H1 (cell line): Measurements from ENCODE around the gene ITPKA. TPM values are rescaled to one million over a fixed set of nuclear protein-coding genes. Genes with fewer than 3 reads are reported as not detected.

Source experiments
- CTCF ChIA-PET: fragments of 300-600 bp; sonication (Branson Sonifier 250); formaldehyde crosslinking; loops from one replicate; lab custom pipeline; 2021; ENCODE audit not compliant: partially characterized antibody; lab: Charles Lee
- POLR2A ChIA-PET: fragments of 300-600 bp; sonication (Branson Sonifier 250); formaldehyde crosslinking; loops from one replicate; lab custom pipeline; 2021; ENCODE audit warnings: inconsistent platforms; ENCODE audit not compliant: partially characterized antibody; lab: Charles Lee
- DNase-seq, 2 experiments: peaks; one replicate each; pipeline versions ENCODE4 v3.0.0 to v3.0.0-alpha.2; 2010 to 2022; ENCODE audit warnings: low spot score in 2 of 2, low read depth in 1 of 2, mixed read lengths in 1 of 2
- FAIRE-seq: peaks from 2 replicates; lab custom pipeline; 2011; peaks lifted over from hg19 to GRCh38; lab: Jason Lieb, UNC
- H2AFZ ChIP-seq: 2 replicates; pipeline ENCODE4 v1.8.1; 2012; ENCODE audit warnings: low read length, inconsistent platforms
- H2AK5ac ChIP-seq: 2 replicates; pipeline ENCODE4 v1.6.1; 2013; ENCODE audit warnings: low read depth, low read length
- H2BK120ac ChIP-seq: replicated peaks from 2 replicates; pipeline ENCODE3; 2013; ENCODE audit warnings: low read depth, low read length, inconsistent platforms
- H2BK12ac ChIP-seq: 2 replicates; pipeline ENCODE4 v1.6.1; 2013; ENCODE audit warnings: low read depth, low read length
- H2BK15ac ChIP-seq: 2 replicates; pipeline ENCODE4 v1.6.1; 2013; ENCODE audit warnings: low read length
- H2BK20ac ChIP-seq: 2 replicates; pipeline ENCODE4 v1.6.1; 2013; ENCODE audit warnings: low read length
- H2BK5ac ChIP-seq: 2 replicates; pipeline ENCODE4 v1.6.1; 2013; ENCODE audit warnings: low read depth, low read length
- H3K14ac ChIP-seq: 2 replicates; pipeline ENCODE4 v1.6.1; 2013; ENCODE audit warnings: inconsistent platforms; ENCODE audit not compliant: insufficient read length
- H3K18ac ChIP-seq: 2 replicates; pipeline ENCODE4 v1.6.1; 2013; ENCODE audit warnings: low read length; ENCODE audit errors: extremely low read depth
- H3K23ac ChIP-seq: 2 replicates; pipeline ENCODE4 v1.6.1; 2013; ENCODE audit warnings: inconsistent platforms; ENCODE audit not compliant: insufficient read length
- H3K23me2 ChIP-seq: 2 replicates; pipeline ENCODE4 v1.6.1; 2013; ENCODE audit warnings: low read depth, low read length
- H3K27ac ChIP-seq: 2 replicates; pipeline ENCODE4 v1.6.1; 2011; ENCODE audit warnings: low read depth, low read length, inconsistent platforms
- H3K27me3 ChIP-seq, 4 experiments: replicated peaks in 1 of 4; 1 replicate in 1 of 4; 2 replicates in 3 of 4; pipeline versions ENCODE4 v1.6.1 to v1.8.1; 2011 to 2013; ENCODE audit warnings: low read length in 3 of 4, mild to moderate bottlenecking in 3 of 4, inconsistent platforms in 2 of 4, mixed read lengths in 2 of 4, moderate library complexity in 1 of 4; ENCODE audit not compliant: control insufficient read depth in 3 of 4, insufficient read depth in 3 of 4; ENCODE audit errors: extremely low read depth in 1 of 4
- H3K36me3 ChIP-seq, 4 experiments: 2 replicates each; pipeline versions ENCODE4 v1.6.1 to v1.8.1; 2011 to 2013; ENCODE audit warnings: mild to moderate bottlenecking in 4 of 4, low read length in 3 of 4, moderate library complexity in 2 of 4, control low read depth in 1 of 4, inconsistent platforms in 1 of 4; ENCODE audit not compliant: insufficient read depth in 4 of 4, control insufficient read depth in 2 of 4
- H3K4ac ChIP-seq: replicated peaks from 2 replicates; pipeline ENCODE3; 2013; ENCODE audit warnings: low read length, low read depth, mixed read lengths, inconsistent platforms; ENCODE audit not compliant: insufficient read length
- H3K4me1 ChIP-seq, 4 experiments: replicated peaks in 1 of 4; 1 replicate in 1 of 4; 2 replicates in 3 of 4; pipeline versions ENCODE4 v1.6.1 to v1.8.1; 2011 to 2013; ENCODE audit warnings: low read length in 3 of 4, inconsistent platforms in 2 of 4, mixed read lengths in 1 of 4; ENCODE audit not compliant: insufficient read depth in 4 of 4, control insufficient read depth in 3 of 4
- H3K4me2 ChIP-seq, 2 experiments: 2 replicates each; pipeline versions ENCODE4 v1.6.1 to v1.8.1; 2011 to 2013; ENCODE audit warnings: low read depth in 2 of 2, low read length in 2 of 2, control low read depth in 1 of 2, inconsistent platforms in 1 of 2, mild to moderate bottlenecking in 1 of 2; ENCODE audit not compliant: insufficient read depth in 1 of 2
- H3K4me3 ChIP-seq, 4 experiments: fragments of 200-600, 300-600 bp in 1 of 4; sonication (generic), shearing (Covaris generic), sonication (Bioruptor Twin) in 1 of 4; 2 replicates each; pipeline versions ENCODE4 v1.5.1 to v1.8.1; 2011 to 2016; ENCODE audit warnings: low read length in 4 of 4, low read depth in 3 of 4, control low read depth in 2 of 4, inconsistent platforms in 2 of 4, mild to moderate bottlenecking in 2 of 4, mixed read lengths in 1 of 4, moderate library complexity in 1 of 4; ENCODE audit not compliant: insufficient read depth in 2 of 4; ENCODE audit errors: extremely low read depth in 1 of 4
- H3K56ac ChIP-seq: replicated peaks from 2 replicates; pipeline ENCODE3; 2013; ENCODE audit warnings: low read depth, mild to moderate bottlenecking, mixed read lengths, low read length, inconsistent platforms; ENCODE audit not compliant: insufficient read length
- H3K79me1 ChIP-seq: 2 replicates; pipeline ENCODE4 v1.6.1; 2013; ENCODE audit warnings: low read depth, low read length, control low read depth
- H3K79me2 ChIP-seq, 2 experiments: 2 replicates each; pipeline versions ENCODE4 v1.6.1 to v1.8.1; 2012 to 2013; ENCODE audit warnings: low read length in 2 of 2, mild to moderate bottlenecking in 2 of 2, inconsistent platforms in 1 of 2; ENCODE audit not compliant: insufficient read depth in 2 of 2, control insufficient read depth in 1 of 2
- H3K9ac ChIP-seq, 4 experiments: replicated peaks in 1 of 4; 1 replicate in 1 of 4; 2 replicates in 3 of 4; pipeline versions ENCODE4 v1.6.1 to v1.8.1; 2011 to 2013; ENCODE audit warnings: low read depth in 3 of 4, low read length in 3 of 4, control low read depth in 2 of 4, mild to moderate bottlenecking in 2 of 4, moderate library complexity in 2 of 4, inconsistent platforms in 1 of 4; ENCODE audit errors: extremely low read depth in 1 of 4
- H3K9me3 ChIP-seq, 2 experiments: 2 replicates each; pipeline versions ENCODE4 v1.6.1 to v1.8.1; 2012 to 2013; ENCODE audit warnings: mild to moderate bottlenecking in 2 of 2, moderate library complexity in 2 of 2, control low read depth in 1 of 2, inconsistent platforms in 1 of 2, low read depth in 1 of 2, low read length in 1 of 2, mixed read lengths in 1 of 2; ENCODE audit not compliant: insufficient read depth in 2 of 2
- H4K20me1 ChIP-seq, 2 experiments: replicated peaks in 1 of 2; 2 replicates each; pipeline versions ENCODE3 to v1.8.1; 2011 to 2013; ENCODE audit warnings: inconsistent platforms in 2 of 2, low read length in 2 of 2, mild to moderate bottlenecking in 1 of 2; ENCODE audit not compliant: insufficient read depth in 2 of 2, control insufficient read depth in 1 of 2
- H4K5ac ChIP-seq: 2 replicates; pipeline ENCODE4 v1.6.1; 2013; ENCODE audit warnings: low read length, low read depth, mixed read lengths, inconsistent platforms; ENCODE audit not compliant: insufficient read length
- H4K8ac ChIP-seq: 2 replicates; pipeline ENCODE4 v1.8.0; 2013; ENCODE audit warnings: mild to moderate bottlenecking, moderate library complexity, low read length, inconsistent platforms; ENCODE audit not compliant: insufficient read depth; ENCODE audit errors: extremely low read depth
- H4K91ac ChIP-seq: replicated peaks from 2 replicates; pipeline ENCODE3; 2013; ENCODE audit warnings: low read length, mixed read lengths, inconsistent platforms; ENCODE audit not compliant: insufficient read length
- BCL11A ChIP-seq, 2 experiments: IDR thresholded peaks; one replicate each; pipeline ENCODE4 v1.6.1; 2011; ENCODE audit warnings: low read depth in 2 of 2, low read length in 2 of 2, mild to moderate bottlenecking in 2 of 2
- EZH2 ChIP-seq: fragments of 200-600 bp; sonication (generic); IDR thresholded peaks from 2 replicates; pipeline ENCODE4 v1.7.1; 2012; ENCODE audit warnings: low read depth, mild to moderate bottlenecking, moderate library complexity, low read length, inconsistent platforms; ENCODE audit not compliant: severe bottlenecking
- HDAC2 ChIP-seq, 2 experiments: fragments of 300-600 bp in 1 of 2; sonication (generic) in 1 of 2; IDR thresholded peaks; 2 replicates each; pipeline ENCODE4 v1.6.1; 2011 to 2012; ENCODE audit warnings: low read depth in 2 of 2, low read length in 2 of 2, mild to moderate bottlenecking in 2 of 2, moderate library complexity in 2 of 2, borderline replicate concordance in 1 of 2, inconsistent platforms in 1 of 2
- JUN ChIP-seq: IDR thresholded peaks from 2 replicates; pipeline ENCODE4 v1.6.1; 2011; ENCODE audit warnings: low read depth, mild to moderate bottlenecking, improper control_type of control experiment, low read length
- KDM4A ChIP-seq: IDR thresholded peaks from one replicate; pipeline ENCODE4 v1.7.1; 2012; ENCODE audit warnings: low read depth, mild to moderate bottlenecking, moderate library complexity, low read length, inconsistent platforms; ENCODE audit not compliant: severe bottlenecking
- RBBP5 ChIP-seq: IDR thresholded peaks from 2 replicates; pipeline ENCODE4 v1.7.1; 2012; ENCODE audit warnings: low read depth, mild to moderate bottlenecking, inconsistent platforms, low read length, moderate library complexity, borderline replicate concordance
- RNF2 ChIP-seq: fragments of 200-900, 300-1000 bp; sonication (generic); IDR thresholded peaks from 2 replicates; pipeline ENCODE4 v1.7.1; 2016; ENCODE audit warnings: borderline replicate concordance, low read depth, mild to moderate bottlenecking, antibody characterized with exemption, low read length; ENCODE audit not compliant: poor library complexity, severe bottlenecking; ENCODE audit errors: missing control alignments
- TAF7 ChIP-seq: optimal IDR thresholded peaks from 2 replicates; pipeline ENCODE3; 2011; ENCODE audit warnings: low read depth, mild to moderate bottlenecking, inconsistent platforms, low read length, moderate library complexity, borderline replicate concordance
- TEAD4 ChIP-seq: IDR thresholded peaks from 2 replicates; pipeline ENCODE4 v1.6.1; 2012; ENCODE audit warnings: low read depth, low read length, inconsistent platforms, mixed read lengths
- WGBS, 2 experiments: shearing (Covaris generic) in 1 of 2; methylation state at CpG; one replicate each; pipeline versions ENCODE4 v1.1.6 to v1.1.7; 2013 to 2015; ENCODE audit warnings: low lambda C conversion rate in 2 of 2, mixed read lengths in 2 of 2, inconsistent platforms in 1 of 2, low coverage in 1 of 2, missing lambda C conversion rate in 1 of 2; ENCODE audit not compliant: insufficient replicate concordance in 2 of 2, insufficient coverage in 1 of 2, insufficient read length in 1 of 2; ENCODE audit errors: extremely low coverage in 1 of 2, missing lambda C conversion rate in 1 of 2; 5-methylcytosine and 5-hydroxymethylcytosine counted together
- polyA plus RNA-seq, 7 experiments: library from polyadenylated mRNA; depleted of rRNA in 3 of 7; stranded (reverse) in 5 of 7; unstranded in 2 of 7; fragments of >200 nt in 5 of 7; fragments of 200-250 nt in 2 of 7; gene quantifications; 1 replicate in 5 of 7; 2 replicates in 1 of 7; 4 replicates in 1 of 7; pipeline versions ENCODE4 v1.2.1 to v1.2.3, GENCODE V29; 2011 to 2013; ENCODE audit warnings: missing spikeins in 2 of 7, mixed read lengths in 2 of 7
- total RNA-seq: library from RNA; stranded (reverse); fragmentation: NEBNext Ultra II Directional; extraction: Animal tissue kit (Norgen Biotek cat#: 25700); gene quantifications from 2 replicates; pipeline ENCODE4 v1.2.1, GENCODE V29; 2021
- TF ChIP-seq, protein P1 (sequence below): IDR thresholded peaks from 2 replicates; pipeline ENCODE4 v1.6.1; 2012; ENCODE audit warnings: inconsistent platforms

ITPKA gene
- total and polyA plus RNA-seq, 2 of the 8 experiments (the other 6 are each of a cell fraction or from before 2014, with no cell fraction given): 0.39 to 0.99 TPM

DNA sequence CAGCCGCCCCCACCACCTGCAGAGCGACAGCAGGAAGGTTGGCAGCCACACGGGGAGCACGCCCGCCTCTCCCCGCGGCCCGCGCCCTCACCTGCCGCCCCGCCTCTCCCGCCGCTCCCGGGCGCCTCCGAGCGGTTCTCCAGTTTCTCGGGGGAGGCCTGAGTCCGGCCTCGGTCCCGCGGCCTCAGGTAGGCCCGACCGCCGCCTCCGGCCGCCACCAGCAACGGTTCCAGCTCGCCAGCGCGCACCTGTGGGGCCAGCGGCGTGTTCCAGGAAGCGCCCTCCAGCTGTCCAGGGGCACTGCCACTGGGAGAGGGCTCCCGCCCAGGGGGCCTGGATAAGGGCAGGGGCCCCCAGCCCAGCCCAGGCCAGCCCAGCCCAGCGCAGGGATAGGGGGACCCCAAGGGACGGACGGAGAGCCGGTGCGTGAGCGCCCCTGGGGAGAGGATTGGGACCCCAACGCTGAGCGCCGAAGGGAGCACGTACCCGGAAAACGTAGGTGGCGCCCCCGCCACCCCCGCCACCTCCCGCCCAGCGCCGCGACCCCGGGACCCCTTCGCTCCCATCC is 17.7 kb downstream of the ITPKA start:
- Histone ChIP-seq H3K4ac (no peak overlapping the region), H3K4me2 (peak overlapping the region; percentile 90 to 96), H4K91ac (no peak overlapping the region), H4K20me1 (peaks cover 0 to 12% of the 10 kb centered on the region in 2 experiments), H3K23ac (no peak overlapping the region), H2AFZ (no peak overlapping the region), H2BK12ac (no peak overlapping the region), H3K27ac (no peak overlapping the region), H3K4me3 (peak overlapping the region in 3 of 4 experiments; percentile 9 to 65 (median 15); a peak in 6 of 8 replicates), H3K9ac (no peak overlapping the region), H2BK20ac (no peak overlapping the region), H4K5ac (no peak overlapping the region), H3K27me3 (peaks cover 32 to 73% (median 62%) of the 10 kb centered on the region in 4 experiments), H3K56ac (no peak overlapping the region), H4K8ac (no peak overlapping the region), H2AK5ac (no peak overlapping the region), H2BK5ac (no peak overlapping the region), H3K36me3 (peaks cover 0 to 8% (median 0%) of the 10 kb centered on the region in 4 experiments; a peak in 1 of 8 replicates), H3K79me1 (no peaks in the 10 kb centered on the region), H2BK15ac (no peak overlapping the region), H2BK120ac (no peak overlapping the region), H3K79me2 (no peaks in the 10 kb centered on the region), H3K23me2 (peaks cover 15% of the 10 kb centered on the region), H3K18ac (no peak overlapping the region; the same call in 1 of the 2 replicates), H3K14ac (no peak overlapping the region), H3K4me1 (peaks cover 0 to 26% (median 13%) of the 10 kb centered on the region in 4 experiments; a peak in 5 of 7 replicates), H3K9me3 (no peaks in the 10 kb centered on the region)
- ChIA-PET CTCF (interaction anchor here (0.6 to 2.3 kb wide), 6 partner anchors 14 to 251 kb away, joined by 3 to 7 read pairs (median 4); no protein-coding TSS in a partner anchor), POLR2A (interaction anchor here (1.1 to 2.5 kb wide), 3 partner anchors 10 to 18 kb away, joined by 6 to 19 read pairs (median 6); partner anchors contain the start of gene ITPKA)
- FAIRE-seq (no peak), DNase-seq (peak in 1 of 2 experiments; percentile 75)
- 2% methylated on average over 10 of the region's 56 CpGs; no CpG with 5 or more reads in 1 of the 2 experiments for WGBS, 2 experiments
- TF ChIP-seq RNF2: peak; percentile 7
- TF ChIP-seq TEAD4: no peak
- no peak for TF ChIP-seq BCL11A (IDR thresholded peaks at IDR 0.05; ENCODE audit: low read depth in 2 of 2, low read length in 2 of 2)
- peak; percentile 58 for TF ChIP-seq EZH2
- TF ChIP-seq, protein P1, sequence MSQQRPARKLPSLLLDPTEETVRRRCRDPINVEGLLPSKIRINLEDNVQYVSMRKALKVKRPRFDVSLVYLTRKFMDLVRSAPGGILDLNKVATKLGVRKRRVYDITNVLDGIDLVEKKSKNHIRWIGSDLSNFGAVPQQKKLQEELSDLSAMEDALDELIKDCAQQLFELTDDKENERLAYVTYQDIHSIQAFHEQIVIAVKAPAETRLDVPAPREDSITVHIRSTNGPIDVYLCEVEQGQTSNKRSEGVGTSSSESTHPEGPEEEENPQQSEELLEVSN: no peak
- TF ChIP-seq KDM4A: peak; percentile 61
- no peak for TF ChIP-seq JUN
- no peak for TF ChIP-seq HDAC2 (IDR thresholded peaks at IDR 0.05; ENCODE audit: borderline replicate concordance in 1 of 2, low read depth in 2 of 2, low read length in 2 of 2)
- TF ChIP-seq RBBP5: 0 out of 2 replicates have a peak, but pooled peaks have one; percentile 16
- no peak for TF ChIP-seq TAF7
